DND-41 (cell line): ENCODE data around the gene LAD1.

Experiments
- CTCF ChIP-seq: IDR thresholded peaks from 2 replicates; pipeline ENCODE4 v1.5.1; 2012; ENCODE audit warnings: borderline replicate concordance, low read length, moderate library complexity, mild to moderate bottlenecking; ENCODE audit not compliant: poor library complexity, severe bottlenecking; ENCODE audit errors: extremely low read depth
- EZH2 ChIP-seq: IDR thresholded peaks from 3 replicates; pipeline ENCODE4 v1.6.1; 2012; ENCODE audit warnings: borderline replicate concordance, low read depth, mild to moderate bottlenecking, moderate library complexity, low read length, inconsistent platforms; ENCODE audit not compliant: severe bottlenecking

GRCh38 chr1:201436393-201436792 lies 37.3 kb upstream of the LAD1 start:
- TF ChIP-seq CTCF, result no peak
- TF ChIP-seq EZH2, result no peak
